Hematopoietic multipotent progenitor cell treated with erythropoietin and hydrocortisone succinate and interleukin-3 and kit ligand, for 8 days (in vitro differentiated cells): ENCODE results near the gene BICDL1.

Experiments
- DNase-seq: peaks from one replicate; pipeline ENCODE4 v3.0.0-alpha.2; 2015

BICDL1 gene

GRCh38 chr12:120132054-120132836 is 143.2 kb downstream of the BICDL1 start:
- no peak for DNase-seq

- no peak for DNase-seq
Observed at GRCh38 chr12:120132863-120133385, 143.9 kb downstream of the BICDL1 start.

- DNase-seq: no peak
Observed at GRCh38 chr12:120134307-120134980, 145.4 kb downstream of the BICDL1 start.

- no peak for DNase-seq
Observed at GRCh38 chr12:120136093-120136770, 147.2 kb downstream of the BICDL1 start.

- DNase-seq: no peak
Observed at GRCh38 chr12:120137833-120138232, 148.8 kb downstream of the BICDL1 start.

- DNase-seq: no peak
Observed at GRCh38 chr12:120138366-120138765, 149.3 kb downstream of the BICDL1 start.

- DNase-seq: no peak
Observed at GRCh38 chr12:120139958-120140357, 150.9 kb downstream of the BICDL1 start.

- DNase-seq: no peak
Observed at GRCh38 chr12:120140603-120141002, 151.6 kb downstream of the BICDL1 start.

GRCh38 chr12:120141336-120141735 is 152.3 kb downstream of the BICDL1 start:
- no peak for DNase-seq

GRCh38 chr12:120142231-120142877 is 153.3 kb downstream of the BICDL1 start:
- no peak for DNase-seq
